HepG2 (cell line): ENCODE measurements around the gene DNAJC28. TPM values are rescaled to one million over a fixed set of nuclear protein-coding genes. Genes with fewer than 3 reads are reported as not detected.

Experiments used
- BRCA1 ChIP-seq: sonication (generic); formaldehyde crosslinking; IDR thresholded peaks from 2 replicates; pipeline ENCODE4 v1.4.0; 2020; ENCODE audit warnings: missing genetic modification reagents
- HMGXB3 ChIP-seq: sonication (generic); formaldehyde crosslinking; IDR thresholded peaks from 2 replicates; pipeline ENCODE4 v1.4.0; 2020; ENCODE audit warnings: missing genetic modification reagents, borderline replicate concordance
- KLF15 ChIP-seq: sonication (generic); formaldehyde crosslinking; IDR thresholded peaks from 2 replicates; pipeline ENCODE4 v1.8.1; 2023; ENCODE audit warnings: borderline replicate concordance, mild to moderate bottlenecking, inconsistent platforms, missing genetic modification reagents, mixed read lengths
- POLR2A ChIP-seq, 2 experiments: IDR thresholded peaks; 2 replicates each; pipeline ENCODE4 v1.6.1; 2011; ENCODE audit warnings: low read depth in 2 of 2, low read length in 2 of 2, mild to moderate bottlenecking in 1 of 2, moderate library complexity in 1 of 2; ENCODE audit not compliant: insufficient read depth in 1 of 2
- SNRNP70 ChIP-seq: fragments of 200-400 bp; formaldehyde crosslinking; IDR thresholded peaks from 2 replicates; pipeline ENCODE4 v1.6.1; 2017; ENCODE audit warnings: mild to moderate bottlenecking, low read depth, low read length, moderate library complexity
- ZSCAN25 ChIP-seq: sonication (generic); formaldehyde crosslinking; IDR thresholded peaks from 2 replicates; pipeline ENCODE4 v1.8.0; 2022; ENCODE audit warnings: mild to moderate bottlenecking, missing genetic modification reagents
- polyA plus RNA-seq, 8 experiments: library from polyadenylated mRNA; depleted of rRNA in 3 of 8; stranded (reverse) in 7 of 8; unstranded in 1 of 8; fragments of >200 nt; fragmentation: Illumina TruSeq in 4 of 8; extraction: Trizol in 4 of 8; gene quantifications; 2 replicates each; pipeline versions ENCODE4 v1.2.1 to v1.2.3, GENCODE V29; 2011 to 2016; ENCODE audit warnings: low read depth in 4 of 8, missing spikeins in 1 of 8, mixed read lengths in 1 of 8; ENCODE audit not compliant: insufficient read depth in 1 of 8
- total RNA-seq, 5 experiments: library from RNA; depleted of rRNA; stranded (reverse); fragments of >200 nt; fragmentation: Illumina TruSeq; extraction: Trizol; gene quantifications; 2 replicates each; pipeline ENCODE4 v1.2.3, GENCODE V29; 2016; ENCODE audit warnings: low read depth in 1 of 5
- TF ChIP-seq, protein P1 (sequence below): sonication (generic); formaldehyde crosslinking; IDR thresholded peaks from 2 replicates; pipeline ENCODE4 v1.4.0; 2020; ENCODE audit warnings: mild to moderate bottlenecking, missing genetic modification reagents
- TF ChIP-seq, protein P2 (sequence below): sonication (generic); formaldehyde crosslinking; IDR thresholded peaks from 2 replicates; pipeline ENCODE4 v1.5.0; 2020; ENCODE audit warnings: missing genetic modification reagents, mild to moderate bottlenecking, borderline replicate concordance
- TF ChIP-seq, protein P3 (sequence below): sonication (generic); formaldehyde crosslinking; IDR thresholded peaks from 2 replicates; pipeline ENCODE4 v1.4.0; 2020; ENCODE audit warnings: mild to moderate bottlenecking, missing genetic modification reagents
- TF ChIP-seq, protein P4 (sequence below): sonication (generic); formaldehyde crosslinking; IDR thresholded peaks from 2 replicates; pipeline ENCODE4 v1.4.0; 2020; ENCODE audit warnings: missing genetic modification reagents

Gene DNAJC28
- total and polyA plus RNA-seq, 2 of the 13 experiments (the other 11 are each of a cell fraction or from before 2014, with no cell fraction given), result 1.5 to 3.3 TPM

GRCh38 chr21:33478935-33479678, 12.4 kb downstream of the DNAJC28 start (continued):
- TF ChIP-seq, protein P1, sequence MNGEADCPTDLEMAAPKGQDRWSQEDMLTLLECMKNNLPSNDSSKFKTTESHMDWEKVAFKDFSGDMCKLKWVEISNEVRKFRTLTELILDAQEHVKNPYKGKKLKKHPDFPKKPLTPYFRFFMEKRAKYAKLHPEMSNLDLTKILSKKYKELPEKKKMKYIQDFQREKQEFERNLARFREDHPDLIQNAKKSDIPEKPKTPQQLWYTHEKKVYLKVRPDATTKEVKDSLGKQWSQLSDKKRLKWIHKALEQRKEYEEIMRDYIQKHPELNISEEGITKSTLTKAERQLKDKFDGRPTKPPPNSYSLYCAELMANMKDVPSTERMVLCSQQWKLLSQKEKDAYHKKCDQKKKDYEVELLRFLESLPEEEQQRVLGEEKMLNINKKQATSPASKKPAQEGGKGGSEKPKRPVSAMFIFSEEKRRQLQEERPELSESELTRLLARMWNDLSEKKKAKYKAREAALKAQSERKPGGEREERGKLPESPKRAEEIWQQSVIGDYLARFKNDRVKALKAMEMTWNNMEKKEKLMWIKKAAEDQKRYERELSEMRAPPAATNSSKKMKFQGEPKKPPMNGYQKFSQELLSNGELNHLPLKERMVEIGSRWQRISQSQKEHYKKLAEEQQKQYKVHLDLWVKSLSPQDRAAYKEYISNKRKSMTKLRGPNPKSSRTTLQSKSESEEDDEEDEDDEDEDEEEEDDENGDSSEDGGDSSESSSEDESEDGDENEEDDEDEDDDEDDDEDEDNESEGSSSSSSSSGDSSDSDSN, result peak; percentile 73
- TF ChIP-seq HMGXB3 (CRISPR knock-in tag) (no peak), KLF15 (CRISPR knock-in tag) (no peak), ZSCAN25 (no peak; the same call in 1 of the 2 replicates), SNRNP70 (no peak), POLR2A (IDR thresholded peaks at IDR 0.05; ENCODE audit: insufficient read depth in 1 of 2, low read depth in 2 of 2, low read length in 2 of 2) (no peak), BRCA1 (CRISPR knock-in tag) (no peak)
- TF ChIP-seq, protein P2, sequence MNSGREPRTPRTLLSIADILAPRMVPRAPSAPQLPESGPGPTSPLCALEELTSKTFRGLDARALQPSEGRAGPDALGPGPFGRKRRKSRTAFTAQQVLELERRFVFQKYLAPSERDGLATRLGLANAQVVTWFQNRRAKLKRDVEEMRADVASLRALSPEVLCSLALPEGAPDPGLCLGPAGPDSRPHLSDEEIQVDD, result no peak
- TF ChIP-seq, protein P3, sequence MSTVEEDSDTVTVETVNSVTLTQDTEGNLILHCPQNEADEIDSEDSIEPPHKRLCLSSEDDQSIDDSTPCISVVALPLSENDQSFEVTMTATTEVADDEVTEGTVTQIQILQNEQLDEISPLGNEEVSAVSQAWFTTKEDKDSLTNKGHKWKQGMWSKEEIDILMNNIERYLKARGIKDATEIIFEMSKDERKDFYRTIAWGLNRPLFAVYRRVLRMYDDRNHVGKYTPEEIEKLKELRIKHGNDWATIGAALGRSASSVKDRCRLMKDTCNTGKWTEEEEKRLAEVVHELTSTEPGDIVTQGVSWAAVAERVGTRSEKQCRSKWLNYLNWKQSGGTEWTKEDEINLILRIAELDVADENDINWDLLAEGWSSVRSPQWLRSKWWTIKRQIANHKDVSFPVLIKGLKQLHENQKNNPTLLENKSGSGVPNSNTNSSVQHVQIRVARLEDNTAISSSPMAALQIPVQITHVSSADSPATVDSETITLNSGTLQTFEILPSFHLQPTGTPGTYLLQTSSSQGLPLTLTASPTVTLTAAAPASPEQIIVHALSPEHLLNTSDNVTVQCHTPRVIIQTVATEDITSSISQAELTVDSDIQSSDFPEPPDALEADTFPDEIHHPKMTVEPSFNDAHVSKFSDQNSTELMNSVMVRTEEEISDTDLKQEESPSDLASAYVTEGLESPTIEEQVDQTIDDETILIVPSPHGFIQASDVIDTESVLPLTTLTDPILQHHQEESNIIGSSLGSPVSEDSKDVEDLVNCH, result no peak
- TF ChIP-seq, protein P4, sequence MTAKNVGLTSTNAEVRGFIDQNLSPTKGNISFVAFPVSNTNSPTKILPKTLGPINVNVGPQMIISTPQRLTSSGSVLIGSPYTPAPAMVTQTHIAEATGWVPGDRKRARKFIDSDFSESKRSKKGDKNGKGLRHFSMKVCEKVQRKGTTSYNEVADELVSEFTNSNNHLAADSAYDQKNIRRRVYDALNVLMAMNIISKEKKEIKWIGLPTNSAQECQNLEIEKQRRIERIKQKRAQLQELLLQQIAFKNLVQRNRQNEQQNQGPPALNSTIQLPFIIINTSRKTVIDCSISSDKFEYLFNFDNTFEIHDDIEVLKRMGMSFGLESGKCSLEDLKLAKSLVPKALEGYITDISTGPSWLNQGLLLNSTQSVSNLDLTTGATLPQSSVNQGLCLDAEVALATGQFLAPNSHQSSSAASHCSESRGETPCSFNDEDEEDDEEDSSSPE (CRISPR knock-in tag), result no peak
